DMS153 treated with DMSO at 0.1 percent for 48 hours (cell line): ENCODE results near the gene EFNA2.
A peak's percentile ranks its signal among the peaks of the same experiment; 100 is the strongest.

ENCODE experiments used
- DNase-seq: peaks from one replicate; lab custom pipeline; 2025; ENCODE audit not compliant: unreplicated experiment; lab: John Stamatoyannopoulos, UW

Gene EFNA2

DNA sequence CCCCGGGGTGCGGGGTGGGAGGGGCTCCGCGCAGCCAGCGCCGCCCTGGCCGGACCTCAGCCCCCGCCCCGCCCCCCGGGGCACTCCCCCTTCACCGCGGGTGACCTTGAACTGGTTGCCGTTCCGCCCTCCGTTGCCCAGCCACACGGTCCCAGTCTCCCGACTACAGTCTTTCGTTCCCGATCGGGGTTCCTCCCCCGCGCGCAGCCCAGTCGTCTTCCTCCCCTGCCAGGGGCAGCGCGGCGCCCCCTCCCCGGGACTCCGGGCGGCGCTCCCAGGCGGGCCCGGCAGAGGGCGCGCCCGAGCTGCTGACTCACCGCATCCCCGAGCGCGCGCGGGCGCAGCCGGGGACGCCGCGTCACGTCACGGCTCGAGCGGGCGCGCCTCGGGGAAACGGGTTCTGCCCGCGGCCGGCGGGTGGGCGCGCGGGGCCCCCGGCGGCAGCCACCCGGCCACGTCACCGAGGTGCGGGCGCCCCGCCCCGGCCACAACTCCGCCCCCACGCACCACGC, 36.8 kb upstream of the EFNA2 start:
- no peak for DNase-seq

DNA sequence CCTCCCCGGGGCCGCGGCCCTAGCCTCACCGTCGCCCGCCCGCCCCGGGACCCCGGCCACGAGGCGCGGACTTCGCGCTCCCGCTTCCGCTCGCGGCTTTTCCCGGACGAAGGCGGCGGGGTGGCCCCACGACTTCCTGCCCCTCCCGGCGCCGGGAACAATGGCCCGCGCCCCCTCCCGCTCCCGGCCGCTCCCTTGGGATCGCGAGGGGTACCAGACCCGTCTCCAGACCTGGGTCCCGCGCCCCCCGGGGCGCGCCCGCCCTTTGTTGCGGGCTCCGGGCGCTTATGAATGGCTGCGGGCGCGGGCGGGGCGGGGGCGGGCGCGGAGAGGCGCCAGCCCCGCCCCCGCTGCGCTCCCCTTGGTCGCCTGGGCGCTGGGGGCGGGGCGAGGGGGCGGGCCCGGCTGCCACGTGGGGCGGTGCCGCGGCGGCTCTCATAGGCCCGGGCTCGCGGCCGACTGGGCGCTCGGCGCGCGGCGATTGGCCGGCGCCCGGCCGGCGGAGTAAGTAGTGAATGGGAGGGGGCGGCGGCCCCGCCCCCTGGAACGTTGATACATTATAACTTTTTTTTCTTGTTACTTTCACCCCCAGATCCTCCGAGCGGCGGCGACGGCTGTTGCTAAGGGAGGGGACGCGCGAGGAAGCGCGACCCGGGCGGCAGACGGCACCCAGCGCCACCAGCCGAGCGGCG, 36.2 kb upstream of the EFNA2 start:
- peak; percentile 49 for DNase-seq

DNA sequence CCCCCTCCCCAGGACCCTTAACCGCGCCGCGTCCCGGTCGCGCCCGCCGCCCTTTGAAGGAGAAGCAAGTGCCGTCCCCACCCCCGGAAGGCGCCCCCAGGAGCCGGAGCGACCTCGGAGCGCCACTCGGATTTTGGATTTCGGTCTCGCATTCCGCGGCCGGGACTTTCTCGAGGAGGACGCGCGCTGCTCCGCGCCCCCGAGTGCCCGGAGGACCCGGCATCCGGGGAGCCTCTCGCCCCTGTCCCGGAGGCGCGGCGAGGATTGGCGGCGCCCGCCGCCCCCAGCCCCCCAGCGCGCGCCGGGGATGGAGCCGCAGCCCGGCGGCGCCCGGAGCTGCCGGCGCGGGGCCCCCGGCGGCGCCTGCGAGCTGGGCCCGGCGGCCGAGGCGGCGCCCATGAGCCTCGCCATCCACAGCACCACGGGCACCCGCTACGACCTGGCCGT, 35.7 kb upstream of the EFNA2 start:
- no peak for DNase-seq

DNA sequence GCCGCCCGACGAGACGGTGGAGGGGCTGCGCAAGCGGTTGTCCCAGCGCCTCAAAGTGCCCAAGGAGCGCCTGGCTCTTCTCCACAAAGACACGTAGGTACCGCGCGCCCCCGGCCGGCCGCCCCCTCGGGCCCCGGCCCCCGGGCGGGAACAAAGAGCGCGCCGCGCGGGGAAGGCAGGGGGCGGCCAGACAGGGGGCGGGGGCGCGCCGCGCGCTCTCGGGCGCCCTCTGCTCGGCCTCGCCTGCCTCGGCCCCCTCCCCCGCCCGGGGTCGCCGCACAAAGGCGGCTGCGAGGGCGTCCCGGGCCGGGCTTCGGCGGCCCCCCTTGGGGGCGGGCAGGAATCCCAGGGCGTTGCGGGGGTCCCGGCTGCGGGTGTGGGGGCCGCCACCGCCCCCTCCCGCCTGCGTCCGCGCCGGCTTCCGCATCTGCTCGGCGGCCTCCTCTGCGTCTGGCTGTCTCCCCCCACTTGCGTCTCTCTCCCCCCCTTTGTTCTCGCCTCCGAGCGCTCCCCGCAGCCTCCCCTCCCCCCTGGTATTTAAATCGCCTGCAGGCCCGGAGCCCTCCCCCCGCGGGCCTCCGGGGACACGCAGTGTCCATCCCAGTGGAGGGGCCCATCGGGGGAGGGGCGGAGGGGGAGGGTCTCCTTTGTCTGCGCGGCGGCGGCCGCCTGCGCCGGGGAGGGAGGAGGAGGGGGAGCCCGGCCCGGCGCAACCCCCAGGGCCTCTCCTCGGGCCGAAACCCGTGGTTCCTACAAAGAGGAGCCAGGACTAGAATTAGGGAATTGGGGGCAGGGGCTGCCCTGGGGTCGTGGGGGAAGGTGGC, 35.0 kb upstream of the EFNA2 start:
- DNase-seq: no peak

DNA sequence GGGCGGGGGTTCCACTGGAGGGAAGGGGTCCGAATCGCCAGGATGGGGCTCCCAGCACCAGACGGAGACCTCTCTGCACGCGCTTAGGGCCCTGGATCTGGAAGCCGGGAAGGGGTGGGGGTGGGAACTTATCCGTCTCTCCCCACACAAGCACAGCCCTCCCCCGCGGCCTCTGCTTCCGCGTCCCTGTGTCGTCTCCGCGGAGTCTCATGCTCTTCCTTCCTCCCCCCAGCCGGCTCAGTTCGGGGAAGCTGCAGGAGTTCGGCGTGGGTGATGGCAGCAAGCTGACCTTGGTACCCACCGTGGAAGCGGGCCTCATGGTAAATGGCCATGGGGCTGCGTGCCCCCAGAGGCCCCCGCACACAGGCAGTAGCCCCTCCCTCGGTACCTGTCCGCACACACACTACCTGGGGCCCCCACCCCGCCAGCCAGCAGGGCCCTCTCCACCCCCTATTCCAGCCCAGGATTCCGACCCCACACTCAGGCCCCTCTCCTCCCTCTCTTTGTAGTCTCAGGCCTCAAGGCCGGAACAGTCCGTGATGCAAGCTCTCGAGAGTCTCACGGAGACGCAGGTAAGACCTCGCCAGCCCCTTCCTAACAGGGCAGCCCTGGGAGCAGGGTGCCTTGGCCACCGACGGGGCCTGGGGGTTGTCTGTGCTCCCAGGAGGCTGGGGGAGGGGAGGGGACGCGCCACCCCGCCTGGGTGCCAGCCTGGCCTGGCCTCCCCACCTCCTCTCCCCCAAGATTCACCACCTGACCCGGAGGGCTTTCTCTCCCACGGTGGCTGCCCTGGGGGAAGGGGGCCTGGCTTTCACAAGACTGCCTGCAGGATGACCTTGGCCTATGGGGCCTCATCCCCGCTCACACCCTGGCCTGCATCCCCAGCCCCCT, 34.1 kb upstream of the EFNA2 start:
- no peak for DNase-seq

DNA sequence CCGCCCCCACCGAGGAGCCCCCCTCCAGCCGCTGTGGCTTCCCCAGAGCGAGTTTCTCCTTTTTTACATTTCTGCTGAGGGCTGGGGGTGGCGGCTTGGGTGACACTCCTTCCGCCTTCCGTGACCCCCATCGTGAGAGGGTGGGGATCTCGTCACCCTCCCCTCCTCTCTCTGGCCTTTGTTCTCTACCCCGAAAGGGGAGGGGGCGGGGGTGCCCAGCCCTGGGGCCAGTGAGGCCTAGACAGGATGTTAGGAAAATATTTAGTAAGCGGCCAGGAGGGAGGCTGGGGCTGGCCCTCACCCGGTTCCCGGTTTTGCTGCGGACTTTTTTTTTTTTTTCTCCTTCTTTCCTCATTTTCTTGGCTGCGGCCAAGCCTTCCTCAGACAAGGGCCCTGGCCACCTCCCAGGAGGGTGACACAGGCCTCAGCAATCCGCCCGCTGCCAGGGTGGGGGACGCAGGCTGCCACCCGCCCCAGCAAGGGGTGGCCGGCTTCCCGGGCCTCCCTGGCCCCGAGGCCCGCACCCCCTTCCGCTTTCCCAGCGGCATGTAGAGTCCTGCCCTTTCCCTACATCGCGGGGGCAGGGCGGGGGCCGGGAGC, 33.4 kb upstream of the EFNA2 start:
- no peak for DNase-seq

DNA sequence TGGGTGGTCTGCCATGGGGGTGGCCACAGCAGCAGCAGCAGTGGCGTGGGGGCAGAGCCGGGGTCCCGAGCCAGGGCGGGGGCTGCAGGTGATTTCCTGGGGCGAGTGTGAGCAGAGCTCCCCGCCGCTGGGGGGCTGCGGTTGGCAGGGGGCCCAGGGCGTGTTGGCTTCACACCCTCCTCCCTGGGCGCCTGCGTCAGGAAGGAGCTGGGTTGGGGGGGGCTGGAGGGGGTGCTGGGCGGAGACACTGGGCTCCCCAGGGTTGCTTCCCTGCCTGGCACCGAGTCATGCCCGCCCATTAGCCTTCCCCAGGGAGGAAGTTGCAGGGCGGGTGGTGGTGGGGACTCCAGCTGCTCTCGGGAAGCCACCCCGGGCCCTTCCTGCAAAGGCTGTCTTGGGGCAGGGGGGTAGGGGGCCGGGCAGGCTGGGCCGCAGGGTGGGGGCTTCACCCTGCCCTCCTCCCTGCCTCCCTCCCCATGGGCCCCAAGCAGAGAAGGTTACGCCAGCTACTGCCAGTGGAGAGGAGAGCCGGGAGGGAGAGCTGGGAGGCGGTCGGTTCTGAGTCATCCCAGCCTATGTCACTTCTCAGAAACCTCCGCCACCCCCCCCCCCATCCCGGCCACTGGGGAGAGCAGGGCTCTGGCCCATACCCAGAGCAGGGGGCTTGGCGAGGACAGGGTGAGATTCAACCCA, 32.7 kb upstream of the EFNA2 start:
- DNase-seq: no peak

DNA sequence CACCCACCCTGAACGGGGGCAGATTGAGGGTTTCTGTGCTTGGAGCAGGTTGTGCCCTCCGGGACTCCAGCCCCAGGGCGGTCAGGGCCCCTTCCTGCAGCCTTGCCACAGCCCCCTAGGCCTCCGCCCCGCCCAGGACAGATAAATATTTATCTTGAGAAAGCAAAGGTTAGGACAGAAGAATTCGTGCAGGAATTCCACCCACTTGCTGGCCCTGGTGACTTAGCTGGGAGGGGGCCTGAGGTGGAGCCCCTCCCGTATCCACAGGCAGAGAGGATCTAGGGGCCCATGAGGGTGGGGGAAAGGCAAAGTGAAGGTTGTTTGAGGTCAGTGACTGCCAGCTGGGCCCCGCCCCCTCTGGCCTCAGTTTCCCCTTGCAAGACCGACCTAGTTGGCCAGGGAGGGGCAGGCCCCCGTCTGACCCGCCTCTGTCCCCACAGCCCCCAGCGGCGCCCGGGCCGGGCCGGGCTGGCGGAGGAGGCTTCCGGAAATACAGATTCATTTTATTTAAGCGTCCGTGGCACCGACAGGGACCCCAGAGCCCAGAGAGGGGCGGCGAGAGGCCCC, 32.1 kb upstream of the EFNA2 start:
- DNase-seq: no peak

DNA sequence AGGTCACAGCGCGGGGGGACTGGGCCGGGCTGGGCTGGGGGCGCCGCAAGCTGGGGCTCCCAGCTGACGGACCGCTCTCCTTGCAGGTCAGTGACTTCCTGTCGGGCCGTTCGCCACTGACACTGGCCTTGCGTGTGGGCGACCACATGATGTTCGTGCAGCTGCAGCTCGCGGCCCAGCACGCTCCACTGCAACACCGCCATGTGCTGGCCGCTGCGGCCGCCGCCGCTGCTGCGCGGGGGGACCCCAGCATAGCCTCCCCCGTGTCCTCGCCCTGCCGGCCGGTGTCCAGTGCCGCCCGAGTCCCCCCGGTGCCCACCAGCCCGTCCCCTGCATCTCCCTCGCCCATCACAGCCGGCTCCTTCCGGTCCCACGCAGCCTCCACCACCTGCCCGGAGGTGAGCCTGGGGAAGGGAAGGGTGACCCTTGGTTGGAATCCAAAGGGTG, 31.6 kb upstream of the EFNA2 start:
- DNase-seq: no peak

DNA sequence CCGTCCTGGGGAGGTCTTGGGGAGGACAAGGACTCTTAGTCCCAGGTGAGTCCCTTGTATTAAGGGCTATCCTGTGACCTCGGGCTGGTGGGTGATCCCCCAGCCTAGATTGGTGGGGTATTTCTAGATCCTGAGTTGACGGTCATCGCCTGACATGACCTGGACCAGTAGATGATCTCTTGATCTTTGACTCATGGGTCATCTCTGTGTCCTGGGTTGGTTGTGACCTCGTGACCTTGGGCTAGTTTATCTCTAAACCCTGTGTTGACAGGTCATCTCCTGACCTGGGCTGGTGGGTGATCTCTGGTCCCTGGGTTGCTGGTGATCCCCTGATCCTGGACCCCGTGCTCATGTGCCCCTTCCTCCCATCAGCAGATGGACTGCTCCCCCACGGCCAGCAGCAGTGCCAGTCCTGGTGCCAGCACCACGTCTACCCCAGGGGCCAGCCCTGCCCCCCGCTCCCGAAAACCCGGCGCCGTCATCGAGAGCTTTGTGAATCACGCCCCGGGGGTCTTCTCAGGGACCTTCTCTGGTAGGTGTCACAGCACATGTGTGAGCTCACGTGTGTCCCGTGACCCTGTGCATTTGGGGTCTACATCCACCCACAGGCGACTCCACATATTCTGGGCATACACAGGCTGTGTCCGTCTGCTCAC, 31.0 kb upstream of the EFNA2 start:
- no peak for DNase-seq

DNA sequence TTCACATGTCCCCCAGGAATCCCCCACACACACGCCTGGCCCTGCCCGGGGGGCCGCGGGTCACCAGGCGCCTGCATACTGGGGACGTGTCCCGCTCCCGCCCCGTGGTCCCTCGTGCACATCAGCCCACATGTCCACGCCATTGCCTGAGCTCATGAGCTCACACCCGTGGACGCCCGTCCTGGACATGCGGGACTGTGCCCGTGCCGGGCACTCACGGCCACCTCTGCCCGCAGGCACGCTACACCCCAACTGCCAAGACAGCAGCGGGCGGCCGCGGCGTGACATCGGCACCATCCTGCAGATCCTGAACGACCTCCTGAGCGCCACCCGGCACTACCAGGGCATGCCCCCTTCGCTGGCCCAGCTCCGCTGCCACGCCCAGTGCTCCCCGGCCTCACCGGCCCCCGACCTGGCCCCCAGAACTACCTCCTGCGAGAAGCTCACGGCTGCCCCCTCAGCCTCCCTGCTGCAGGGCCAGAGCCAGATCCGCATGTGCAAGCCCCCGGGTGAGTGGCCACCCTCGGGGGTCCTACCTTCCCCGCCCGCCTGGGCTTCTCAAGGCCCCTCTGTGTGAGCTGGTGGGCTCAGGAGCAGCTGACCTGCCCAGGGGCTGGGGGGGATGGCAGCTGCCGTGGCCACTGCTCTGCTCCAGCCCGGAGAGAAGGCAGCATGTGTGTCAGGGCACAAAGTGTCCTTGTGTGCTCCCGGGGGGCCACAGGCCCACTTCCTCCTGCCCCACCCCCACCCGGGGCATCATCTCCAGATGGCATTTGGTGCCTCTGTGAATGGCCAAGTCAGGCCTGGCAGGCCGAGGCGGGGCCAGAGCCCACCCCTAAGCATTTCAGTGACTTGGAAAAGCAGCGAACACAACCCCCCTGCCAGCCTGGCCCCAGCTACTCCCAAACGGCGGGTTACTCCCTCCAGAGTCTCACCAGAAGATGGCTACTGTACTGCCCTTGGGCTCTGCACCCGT, 30.2 kb upstream of the EFNA2 start:
- DNase-seq: no peak

DNA sequence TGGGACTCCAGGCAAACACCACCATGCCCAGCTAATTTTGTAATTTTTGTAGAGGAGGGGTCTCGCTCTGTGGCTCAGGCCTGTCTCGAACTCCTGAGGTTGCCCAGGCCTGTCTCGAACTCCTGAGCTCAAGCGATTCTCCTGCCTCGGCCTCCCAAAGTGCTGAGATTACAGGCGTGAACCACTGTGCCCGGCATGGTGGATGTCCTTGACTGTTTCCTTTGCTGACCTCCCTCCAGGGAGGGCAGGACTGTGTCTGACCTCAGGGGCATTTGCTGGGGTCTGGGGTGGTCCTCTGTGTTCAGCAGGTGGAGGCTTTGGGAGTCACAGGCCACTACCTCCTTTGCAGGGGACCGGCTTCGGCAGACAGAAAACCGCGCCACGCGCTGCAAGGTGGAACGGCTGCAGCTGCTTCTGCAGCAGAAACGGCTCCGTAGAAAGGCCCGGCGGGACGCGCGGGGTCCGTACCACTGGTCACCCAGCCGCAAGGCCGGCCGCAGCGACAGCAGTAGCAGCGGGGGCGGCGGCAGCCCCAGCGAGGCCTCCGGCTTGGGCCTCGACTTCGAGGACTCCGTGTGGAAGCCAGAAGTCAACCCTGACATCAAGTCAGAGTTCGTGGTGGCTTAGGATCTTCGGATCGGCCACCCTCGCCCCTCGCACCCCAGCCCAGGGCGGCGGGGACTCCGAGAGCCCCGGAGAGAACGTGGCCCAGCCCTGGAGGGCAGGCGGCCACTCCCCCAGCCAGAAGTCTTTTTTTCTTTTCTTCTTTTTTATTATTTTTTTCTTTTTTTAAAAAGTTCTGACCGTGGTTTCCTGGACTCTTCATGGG, 28.8 kb upstream of the EFNA2 start:
- DNase-seq: no peak

DNA sequence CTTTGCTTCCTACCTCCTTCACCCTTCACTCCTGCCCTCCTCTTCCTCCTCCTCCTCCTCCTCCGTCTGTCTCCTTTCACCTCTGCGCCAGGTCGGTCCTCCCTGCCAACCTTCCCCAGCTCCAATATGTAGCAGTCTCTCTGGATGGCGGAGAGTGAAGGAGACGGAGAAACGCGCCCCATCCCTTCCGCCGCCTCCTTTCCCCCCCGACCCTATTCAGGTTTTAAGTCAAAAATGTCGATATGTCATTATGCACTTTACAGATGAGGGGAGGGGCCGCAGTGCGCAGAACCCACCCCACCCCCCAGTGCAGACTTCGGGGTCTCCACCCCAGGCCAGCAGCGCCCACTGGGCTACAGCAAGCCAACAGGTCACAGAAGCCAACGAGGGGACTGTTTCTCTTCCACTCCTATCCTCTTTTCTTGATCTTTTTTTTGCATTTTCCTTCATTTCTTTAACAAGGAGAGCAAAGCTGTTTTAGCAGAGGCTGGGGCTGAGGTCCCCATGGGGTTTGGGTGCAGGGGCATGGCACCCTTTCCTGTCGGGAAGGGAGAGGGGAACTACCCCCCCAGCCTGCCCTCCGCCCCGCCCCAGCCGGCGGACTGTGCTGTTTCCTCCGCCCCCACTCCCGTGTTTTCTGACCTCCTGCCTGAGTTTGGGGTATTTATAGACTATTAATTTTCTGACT, 28.1 kb upstream of the EFNA2 start:
- no peak for DNase-seq

DNA sequence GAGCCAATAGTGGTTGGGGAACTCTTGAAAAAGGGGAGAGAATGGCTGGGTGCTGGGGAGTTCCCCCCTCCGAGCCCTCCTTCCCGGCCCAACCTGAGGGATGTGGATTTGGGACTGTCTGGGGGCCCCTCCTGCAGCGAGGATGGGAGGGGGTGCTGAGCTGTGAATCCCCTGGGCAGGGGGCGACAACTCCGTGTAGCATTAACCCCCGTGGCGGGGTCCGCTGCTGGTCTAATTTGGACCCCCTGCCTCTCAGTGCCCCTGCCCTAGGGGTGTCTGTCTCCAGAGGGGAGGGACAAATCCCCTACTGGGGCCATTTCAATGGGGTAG, 27.5 kb upstream of the EFNA2 start:
- no peak for DNase-seq

DNA sequence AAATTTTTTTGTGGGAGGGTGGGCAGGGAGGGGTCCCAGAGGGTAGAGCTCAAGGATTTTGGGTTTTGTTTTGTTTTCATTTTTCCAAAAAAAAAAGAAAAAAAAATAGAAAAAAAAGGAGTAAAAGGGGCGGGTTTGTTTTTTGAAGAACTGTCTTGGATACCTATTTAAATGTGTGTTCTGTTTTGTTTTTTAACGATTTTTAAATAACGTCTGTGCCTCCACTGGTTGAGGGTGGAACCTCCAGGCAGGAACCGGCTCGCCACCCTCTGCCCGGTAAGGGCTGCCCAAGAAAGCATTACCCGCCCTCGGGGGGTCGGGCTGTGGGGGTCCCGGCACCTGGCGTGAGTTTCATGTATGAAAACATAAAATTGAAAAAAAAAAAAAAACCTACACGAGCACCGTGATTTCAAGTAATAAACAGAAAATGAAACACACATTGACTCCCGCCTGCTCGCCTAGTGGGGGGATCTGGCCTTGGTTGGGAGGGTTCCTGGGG, 26.9 kb upstream of the EFNA2 start:
- DNase-seq: no peak

DNA sequence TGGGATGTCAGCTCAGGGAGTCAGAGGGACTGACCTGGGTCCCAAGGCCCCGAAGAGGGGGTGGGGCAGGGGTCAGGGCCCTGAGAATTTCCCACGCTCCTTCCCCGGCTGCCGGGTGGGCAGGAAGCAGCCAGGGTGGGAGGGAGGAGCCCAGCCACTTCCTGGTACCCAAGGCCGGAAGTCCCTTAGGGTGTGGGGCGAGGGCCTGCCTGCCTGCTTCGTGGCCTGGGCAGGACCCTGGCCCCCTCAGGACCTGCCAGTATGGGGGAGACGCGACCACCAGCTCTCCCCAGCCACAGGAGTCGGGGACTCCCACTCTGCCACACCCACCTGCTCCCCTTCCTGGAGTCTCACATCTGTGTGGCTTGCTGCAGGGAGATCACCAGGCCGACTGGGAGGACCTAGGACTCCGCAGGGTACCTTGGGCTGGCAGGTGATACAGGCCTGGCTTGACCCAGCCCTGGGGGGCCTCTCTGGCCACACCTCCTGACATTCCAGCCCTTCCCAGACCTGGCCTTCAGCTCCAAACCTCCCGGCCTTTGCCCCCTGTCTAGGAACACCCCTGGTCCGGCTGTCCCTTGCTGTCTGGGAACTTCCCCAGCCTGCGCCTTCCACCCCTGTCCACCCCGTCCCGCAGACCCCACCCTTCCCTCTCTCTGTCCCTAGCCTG, 26.3 kb upstream of the EFNA2 start:
- peak; percentile 43 for DNase-seq
